ENCODE data around the gene JARID2.

- TF ChIP-seq ATF7 (IDR thresholded peaks at IDR 0.05) (no peak), ATF7 (CRISPR knock-in tag; IDR thresholded peaks at IDR 0.05) (no peak), ZNF816 (CRISPR knock-in tag; IDR thresholded peaks at IDR 0.05; ENCODE audit: borderline replicate concordance) (no peak), ZNF20 (CRISPR knock-in tag; IDR thresholded peaks at IDR 0.05) (no peak), KLF11 (CRISPR knock-in tag; IDR thresholded peaks at IDR 0.05) (no peak), MXD3 (CRISPR knock-in tag; IDR thresholded peaks at IDR 0.05) (no peak)
Measured at GRCh38 chr6:15325540-15325955, 79.7 kb downstream of the JARID2 start.

Measured in HepG2 (cell line).